H9 (cell line): ENCODE results near the gene ZSWIM5. TPM values are rescaled to one million over a fixed set of nuclear protein-coding genes. Genes with fewer than 3 reads are reported as not detected.

Source experiments
- DNase-seq: peaks from one replicate; pipeline ENCODE4 v3.0.0-alpha.2; 2017
- H2AFZ ChIP-seq: one replicate; pipeline ENCODE4 v1.6.1; 2013; ENCODE audit warnings: mild to moderate bottlenecking, low read length, control low read depth, moderate library complexity
- H2AK5ac ChIP-seq: 2 replicates; pipeline ENCODE4 v1.6.1; 2013; ENCODE audit warnings: low read length, control low read depth, mixed read lengths; ENCODE audit not compliant: insufficient read length
- H2BK120ac ChIP-seq: one replicate; pipeline ENCODE4 v1.6.1; 2013; ENCODE audit warnings: low read depth, mild to moderate bottlenecking, low read length, control low read depth, inconsistent platforms; ENCODE audit not compliant: poor library complexity, severe bottlenecking
- H2BK12ac ChIP-seq: 2 replicates; pipeline ENCODE4 v1.6.1; 2013; ENCODE audit warnings: low read length, control low read depth, mixed read lengths, low read depth; ENCODE audit not compliant: insufficient read length
- H2BK15ac ChIP-seq: 2 replicates; pipeline ENCODE4 v1.6.1; 2013; ENCODE audit warnings: low read depth, low read length, control low read depth
- H2BK20ac ChIP-seq: one replicate; pipeline ENCODE4 v1.6.1; 2013; ENCODE audit warnings: low read depth, mild to moderate bottlenecking, low read length, control low read depth, inconsistent platforms; ENCODE audit not compliant: poor library complexity, severe bottlenecking
- H2BK5ac ChIP-seq: 2 replicates; pipeline ENCODE4 v1.6.1; 2013; ENCODE audit warnings: low read length, control low read depth, mixed read lengths; ENCODE audit not compliant: insufficient read length
- H3K14ac ChIP-seq: 2 replicates; pipeline ENCODE4 v1.6.1; 2013; ENCODE audit warnings: low read length, control low read depth; ENCODE audit not compliant: insufficient read depth
- H3K18ac ChIP-seq: 2 replicates; pipeline ENCODE4 v1.6.1; 2013; ENCODE audit warnings: low read depth, mild to moderate bottlenecking, mixed read lengths, low read length, control low read depth; ENCODE audit not compliant: insufficient read length
- H3K23ac ChIP-seq: 2 replicates; pipeline ENCODE4 v1.6.1; 2013; ENCODE audit warnings: low read length, control low read depth, mixed read lengths, low read depth; ENCODE audit not compliant: insufficient read length
- H3K23me2 ChIP-seq: 2 replicates; pipeline ENCODE4 v1.6.1; 2013; ENCODE audit warnings: low read depth, mild to moderate bottlenecking, mixed read lengths, low read length, control low read depth; ENCODE audit not compliant: insufficient read length, poor library complexity, severe bottlenecking
- H3K27ac ChIP-seq: 2 replicates; pipeline ENCODE4 v1.5.1; 2013; ENCODE audit warnings: low read length, control low read depth, mixed read lengths, low read depth; ENCODE audit not compliant: insufficient read length
- H3K27me3 ChIP-seq: 2 replicates; pipeline ENCODE4 v1.6.1; 2013; ENCODE audit warnings: low read length, control low read depth, inconsistent platforms; ENCODE audit not compliant: insufficient read depth
- H3K4ac ChIP-seq: 2 replicates; pipeline ENCODE4 v1.6.1; 2013; ENCODE audit warnings: low read depth, mild to moderate bottlenecking, control low read depth, inconsistent platforms, low read length, moderate library complexity
- H3K4me1 ChIP-seq: 2 replicates; pipeline ENCODE4 v1.6.1; 2013; ENCODE audit warnings: low read length, control low read depth, inconsistent platforms; ENCODE audit not compliant: insufficient read depth
- H3K4me2 ChIP-seq: 2 replicates; pipeline ENCODE4 v1.6.1; 2013; ENCODE audit warnings: low read length, control low read depth, mixed read lengths; ENCODE audit not compliant: insufficient read length, insufficient read depth
- H3K56ac ChIP-seq: 2 replicates; pipeline ENCODE4 v1.6.1; 2013; ENCODE audit warnings: low read depth, mild to moderate bottlenecking, mixed read lengths, low read length, control low read depth; ENCODE audit not compliant: insufficient read length
- H3K79me1 ChIP-seq: 2 replicates; pipeline ENCODE4 v1.6.1; 2013; ENCODE audit warnings: low read depth, mild to moderate bottlenecking, moderate library complexity, low read length, control low read depth, inconsistent platforms; ENCODE audit not compliant: insufficient read depth, poor library complexity, severe bottlenecking
- H3K79me2 ChIP-seq: 2 replicates; pipeline ENCODE4 v1.6.1; 2013; ENCODE audit warnings: low read length, control low read depth, inconsistent platforms; ENCODE audit not compliant: insufficient read depth
- H3K9ac ChIP-seq: 2 replicates; pipeline ENCODE4 v1.6.1; 2013; ENCODE audit warnings: low read length, control low read depth, mixed read lengths; ENCODE audit not compliant: insufficient read length; ENCODE audit errors: extremely low read depth
- H3K9me3 ChIP-seq: one replicate; pipeline ENCODE4 v1.6.1; 2013; ENCODE audit warnings: low read depth, low read length, inconsistent platforms; ENCODE audit not compliant: control insufficient read depth
- H3T11ph ChIP-seq: one replicate; pipeline ENCODE4 v1.6.1; 2013; ENCODE audit warnings: mild to moderate bottlenecking, low read length, control low read depth, inconsistent platforms
- H4K20me1 ChIP-seq: one replicate; pipeline ENCODE4 v1.6.1; 2013; ENCODE audit not compliant: control insufficient read depth, insufficient read length, insufficient read depth
- H4K5ac ChIP-seq: 2 replicates; pipeline ENCODE4 v1.6.1; 2013; ENCODE audit warnings: low read depth, mild to moderate bottlenecking, mixed read lengths, low read length, control low read depth; ENCODE audit not compliant: insufficient read length
- H4K8ac ChIP-seq: replicated peaks from 2 replicates; pipeline ENCODE4 v1.6.1; 2013; ENCODE audit warnings: low read length, control low read depth, mixed read lengths, low read depth; ENCODE audit not compliant: insufficient read length
- H4K91ac ChIP-seq: 2 replicates; pipeline ENCODE4 v1.6.1; 2013; ENCODE audit warnings: low read depth, mild to moderate bottlenecking, moderate library complexity, mixed read lengths, low read length, control low read depth; ENCODE audit not compliant: insufficient read length
- H3K27ac Mint-ChIP-seq, 3 experiments: 2 replicates in 2 of 3; 3 replicates in 1 of 3; pipeline ENCODE4 v1.8.0; 2020 to 2021; ENCODE audit warnings: mixed read lengths in 3 of 3, mild to moderate bottlenecking in 1 of 3, moderate library complexity in 1 of 3
- H3K27me3 Mint-ChIP-seq: 2 replicates; pipeline ENCODE4 v1.8.0; 2021; ENCODE audit warnings: low read depth, mild to moderate bottlenecking, moderate library complexity, mixed read lengths
- H3K36me3 Mint-ChIP-seq, 3 experiments: 2 replicates in 2 of 3; 3 replicates in 1 of 3; pipeline ENCODE4 v1.8.0; 2020 to 2021; ENCODE audit warnings: low read depth in 3 of 3, mixed read lengths in 3 of 3; ENCODE audit not compliant: insufficient read depth in 1 of 3
- H3K4me1 Mint-ChIP-seq, 2 experiments: 2 replicates each; pipeline ENCODE4 v1.8.0; 2020; ENCODE audit warnings: mixed read lengths in 2 of 2
- H3K4me3 Mint-ChIP-seq, 2 experiments: 2 replicates in 1 of 2; 3 replicates in 1 of 2; pipeline ENCODE4 v1.8.0; 2020 to 2021; ENCODE audit warnings: mild to moderate bottlenecking in 2 of 2, mixed read lengths in 2 of 2, moderate library complexity in 1 of 2
- H3K9me3 Mint-ChIP-seq, 2 experiments: 2 replicates in 1 of 2; 3 replicates in 1 of 2; pipeline ENCODE4 v1.8.0; 2020; ENCODE audit warnings: mild to moderate bottlenecking in 2 of 2, mixed read lengths in 2 of 2, moderate library complexity in 1 of 2
- CTCF ChIP-seq: fragments of 200-600 bp; sonication (generic); conservative IDR thresholded peaks from 3 replicates; pipeline ENCODE4 v1.8.0; 2021; ENCODE audit warnings: antibody characterized with exemption, mild to moderate bottlenecking
- total RNA-seq: library from RNA; stranded (reverse); gene quantifications from 2 replicates; pipeline ENCODE4 v1.2.1, GENCODE V29; 2021

ZSWIM5 gene
- total RNA-seq, 1 experiment from 2014 or later: 3.5 TPM

- Histone ChIP-seq H4K8ac (no peak overlapping the region), H2BK20ac (no peak overlapping the region), H2BK120ac (no peak overlapping the region), H3K27ac (no peak overlapping the region), H3K27me3 (no peaks in the 10 kb centered on the region), H3K18ac (no peak overlapping the region), H2BK15ac (no peak overlapping the region), H3K23ac (no peak overlapping the region), H3K9me3 (no peaks in the 10 kb centered on the region), H4K20me1 (no peaks in the 10 kb centered on the region), H3K79me1 (no peaks in the 10 kb centered on the region), H3T11ph (no peak overlapping the region), H2AFZ (no peak overlapping the region), H3K9ac (no peak overlapping the region), H3K23me2 (no peaks in the 10 kb centered on the region), H2AK5ac (no peak overlapping the region), H4K5ac (no peak overlapping the region), H3K4me2 (no peak overlapping the region), H3K79me2 (no peaks in the 10 kb centered on the region), H3K4ac (no peak overlapping the region), H3K14ac (no peak overlapping the region), H4K91ac (no peak overlapping the region), H3K4me1 (no peaks in the 10 kb centered on the region), H3K56ac (no peak overlapping the region), H2BK5ac (no peak overlapping the region), H2BK12ac (no peak overlapping the region)
- no peak overlapping the region for H3K4me3 Mint-ChIP-seq
- no peak overlapping the region for H3K27ac Mint-ChIP-seq
- H3K27me3 Mint-ChIP-seq: peaks cover 7% of the 10 kb centered on the region
- no peaks in the 10 kb centered on the region for H3K36me3 Mint-ChIP-seq
- H3K4me1 Mint-ChIP-seq: no peaks in the 10 kb centered on the region; a peak in 1 of 4 replicates
- TF ChIP-seq CTCF: no peak
- no peaks in the 10 kb centered on the region for H3K9me3 Mint-ChIP-seq
- no peak for DNase-seq
Measured at GRCh38 chr1:45216861-45217260, 10.5 kb upstream of the ZSWIM5 start.
